H9 (cell line): ENCODE data around the gene HPS4. TPM values are rescaled to one million over a fixed set of nuclear protein-coding genes. Genes with fewer than 3 reads are reported as not detected.

Source experiments
- DNase-seq: peaks from one replicate; pipeline ENCODE4 v3.0.0-alpha.2; 2017
- H2AFZ ChIP-seq: one replicate; pipeline ENCODE4 v1.6.1; 2013; ENCODE audit warnings: mild to moderate bottlenecking, low read length, control low read depth, moderate library complexity
- H2AK5ac ChIP-seq: 2 replicates; pipeline ENCODE4 v1.6.1; 2013; ENCODE audit warnings: low read length, control low read depth, mixed read lengths; ENCODE audit not compliant: insufficient read length
- H2BK120ac ChIP-seq: one replicate; pipeline ENCODE4 v1.6.1; 2013; ENCODE audit warnings: low read depth, mild to moderate bottlenecking, low read length, control low read depth, inconsistent platforms; ENCODE audit not compliant: poor library complexity, severe bottlenecking
- H2BK12ac ChIP-seq: 2 replicates; pipeline ENCODE4 v1.6.1; 2013; ENCODE audit warnings: low read length, control low read depth, mixed read lengths, low read depth; ENCODE audit not compliant: insufficient read length
- H2BK15ac ChIP-seq: 2 replicates; pipeline ENCODE4 v1.6.1; 2013; ENCODE audit warnings: low read depth, low read length, control low read depth
- H2BK20ac ChIP-seq: one replicate; pipeline ENCODE4 v1.6.1; 2013; ENCODE audit warnings: low read depth, mild to moderate bottlenecking, low read length, control low read depth, inconsistent platforms; ENCODE audit not compliant: poor library complexity, severe bottlenecking
- H2BK5ac ChIP-seq: 2 replicates; pipeline ENCODE4 v1.6.1; 2013; ENCODE audit warnings: low read length, control low read depth, mixed read lengths; ENCODE audit not compliant: insufficient read length
- H3K14ac ChIP-seq: 2 replicates; pipeline ENCODE4 v1.6.1; 2013; ENCODE audit warnings: low read length, control low read depth; ENCODE audit not compliant: insufficient read depth
- H3K18ac ChIP-seq: 2 replicates; pipeline ENCODE4 v1.6.1; 2013; ENCODE audit warnings: low read depth, mild to moderate bottlenecking, mixed read lengths, low read length, control low read depth; ENCODE audit not compliant: insufficient read length
- H3K23ac ChIP-seq: 2 replicates; pipeline ENCODE4 v1.6.1; 2013; ENCODE audit warnings: low read length, control low read depth, mixed read lengths, low read depth; ENCODE audit not compliant: insufficient read length
- H3K23me2 ChIP-seq: 2 replicates; pipeline ENCODE4 v1.6.1; 2013; ENCODE audit warnings: low read depth, mild to moderate bottlenecking, mixed read lengths, low read length, control low read depth; ENCODE audit not compliant: insufficient read length, poor library complexity, severe bottlenecking
- H3K27ac ChIP-seq: 2 replicates; pipeline ENCODE4 v1.5.1; 2013; ENCODE audit warnings: low read length, control low read depth, mixed read lengths, low read depth; ENCODE audit not compliant: insufficient read length
- H3K27me3 ChIP-seq: 2 replicates; pipeline ENCODE4 v1.6.1; 2013; ENCODE audit warnings: low read length, control low read depth, inconsistent platforms; ENCODE audit not compliant: insufficient read depth
- H3K4ac ChIP-seq: 2 replicates; pipeline ENCODE4 v1.6.1; 2013; ENCODE audit warnings: low read depth, mild to moderate bottlenecking, control low read depth, inconsistent platforms, low read length, moderate library complexity
- H3K4me1 ChIP-seq: 2 replicates; pipeline ENCODE4 v1.6.1; 2013; ENCODE audit warnings: low read length, control low read depth, inconsistent platforms; ENCODE audit not compliant: insufficient read depth
- H3K4me2 ChIP-seq: 2 replicates; pipeline ENCODE4 v1.6.1; 2013; ENCODE audit warnings: low read length, control low read depth, mixed read lengths; ENCODE audit not compliant: insufficient read length, insufficient read depth
- H3K56ac ChIP-seq: 2 replicates; pipeline ENCODE4 v1.6.1; 2013; ENCODE audit warnings: low read depth, mild to moderate bottlenecking, mixed read lengths, low read length, control low read depth; ENCODE audit not compliant: insufficient read length
- H3K79me1 ChIP-seq: 2 replicates; pipeline ENCODE4 v1.6.1; 2013; ENCODE audit warnings: low read depth, mild to moderate bottlenecking, moderate library complexity, low read length, control low read depth, inconsistent platforms; ENCODE audit not compliant: insufficient read depth, poor library complexity, severe bottlenecking
- H3K79me2 ChIP-seq: 2 replicates; pipeline ENCODE4 v1.6.1; 2013; ENCODE audit warnings: low read length, control low read depth, inconsistent platforms; ENCODE audit not compliant: insufficient read depth
- H3K9ac ChIP-seq: 2 replicates; pipeline ENCODE4 v1.6.1; 2013; ENCODE audit warnings: low read length, control low read depth, mixed read lengths; ENCODE audit not compliant: insufficient read length; ENCODE audit errors: extremely low read depth
- H3K9me3 ChIP-seq: one replicate; pipeline ENCODE4 v1.6.1; 2013; ENCODE audit warnings: low read depth, low read length, inconsistent platforms; ENCODE audit not compliant: control insufficient read depth
- H3T11ph ChIP-seq: one replicate; pipeline ENCODE4 v1.6.1; 2013; ENCODE audit warnings: mild to moderate bottlenecking, low read length, control low read depth, inconsistent platforms
- H4K20me1 ChIP-seq: one replicate; pipeline ENCODE4 v1.6.1; 2013; ENCODE audit not compliant: control insufficient read depth, insufficient read length, insufficient read depth
- H4K5ac ChIP-seq: 2 replicates; pipeline ENCODE4 v1.6.1; 2013; ENCODE audit warnings: low read depth, mild to moderate bottlenecking, mixed read lengths, low read length, control low read depth; ENCODE audit not compliant: insufficient read length
- H4K8ac ChIP-seq: replicated peaks from 2 replicates; pipeline ENCODE4 v1.6.1; 2013; ENCODE audit warnings: low read length, control low read depth, mixed read lengths, low read depth; ENCODE audit not compliant: insufficient read length
- H4K91ac ChIP-seq: 2 replicates; pipeline ENCODE4 v1.6.1; 2013; ENCODE audit warnings: low read depth, mild to moderate bottlenecking, moderate library complexity, mixed read lengths, low read length, control low read depth; ENCODE audit not compliant: insufficient read length
- H3K27ac Mint-ChIP-seq, 3 experiments: 2 replicates in 2 of 3; 3 replicates in 1 of 3; pipeline ENCODE4 v1.8.0; 2020 to 2021; ENCODE audit warnings: mixed read lengths in 3 of 3, mild to moderate bottlenecking in 1 of 3, moderate library complexity in 1 of 3
- H3K27me3 Mint-ChIP-seq: 2 replicates; pipeline ENCODE4 v1.8.0; 2021; ENCODE audit warnings: low read depth, mild to moderate bottlenecking, moderate library complexity, mixed read lengths
- H3K36me3 Mint-ChIP-seq, 3 experiments: 2 replicates in 2 of 3; 3 replicates in 1 of 3; pipeline ENCODE4 v1.8.0; 2020 to 2021; ENCODE audit warnings: low read depth in 3 of 3, mixed read lengths in 3 of 3; ENCODE audit not compliant: insufficient read depth in 1 of 3
- H3K4me1 Mint-ChIP-seq, 2 experiments: 2 replicates each; pipeline ENCODE4 v1.8.0; 2020; ENCODE audit warnings: mixed read lengths in 2 of 2
- H3K4me3 Mint-ChIP-seq, 2 experiments: 2 replicates in 1 of 2; 3 replicates in 1 of 2; pipeline ENCODE4 v1.8.0; 2020 to 2021; ENCODE audit warnings: mild to moderate bottlenecking in 2 of 2, mixed read lengths in 2 of 2, moderate library complexity in 1 of 2
- H3K9me3 Mint-ChIP-seq, 2 experiments: 2 replicates in 1 of 2; 3 replicates in 1 of 2; pipeline ENCODE4 v1.8.0; 2020; ENCODE audit warnings: mild to moderate bottlenecking in 2 of 2, mixed read lengths in 2 of 2, moderate library complexity in 1 of 2
- WGBS: extraction: QIAGEN DNeasy Blood & Tissue Kit; methylation state at CpG from one replicate; pipeline ENCODE4 v1.1.7; 2013; ENCODE audit warnings: missing lambda C conversion rate, low lambda C conversion rate, mixed read lengths; ENCODE audit not compliant: insufficient read length; ENCODE audit errors: extremely low coverage; 5-methylcytosine and 5-hydroxymethylcytosine counted together
- total RNA-seq: library from RNA; stranded (reverse); gene quantifications from 2 replicates; pipeline ENCODE4 v1.2.1, GENCODE V29; 2021
- TF ChIP-seq, protein P1 (sequence below): fragments of 200-600 bp; sonication (generic); conservative IDR thresholded peaks from 3 replicates; pipeline ENCODE4 v1.8.0; 2021; ENCODE audit warnings: antibody characterized with exemption, mild to moderate bottlenecking

The HPS4 gene
- total RNA-seq, 1 experiment from 2014 or later: 26.2 TPM

GRCh38 chr22:26414347-26414746, 69.2 kb downstream of the HPS4 start:
- DNase-seq: no peak
- Histone ChIP-seq H3K23me2 (no peaks in the 10 kb centered on the region), H3K27me3 (no peaks in the 10 kb centered on the region; the same call in 1 of the 2 replicates), H4K5ac (no peak overlapping the region), H3K18ac (no peak overlapping the region), H3K9me3 (no peaks in the 10 kb centered on the region), H2BK120ac (no peak overlapping the region), H3K4me1 (0 out of 2 replicates have a peak, but pooled peaks cover 3% of the 10 kb centered on the region), H2AK5ac (no peak overlapping the region), H2BK20ac (no peak overlapping the region), H3K4me2 (no peak overlapping the region), H2BK12ac (no peak overlapping the region), H3K79me2 (no peaks in the 10 kb centered on the region), H3K14ac (no peak overlapping the region), H3K56ac (no peak overlapping the region), H3K9ac (no peak overlapping the region), H4K8ac (no peak overlapping the region), H3K23ac (no peak overlapping the region), H3T11ph (no peak overlapping the region), H2BK15ac (no peak overlapping the region), H3K27ac (no peak overlapping the region), H4K20me1 (no peaks in the 10 kb centered on the region), H2AFZ (no peak overlapping the region), H3K79me1 (no peaks in the 10 kb centered on the region), H4K91ac (no peak overlapping the region), H3K4ac (no peak overlapping the region), H2BK5ac (no peak overlapping the region)
- TF ChIP-seq, protein P1, sequence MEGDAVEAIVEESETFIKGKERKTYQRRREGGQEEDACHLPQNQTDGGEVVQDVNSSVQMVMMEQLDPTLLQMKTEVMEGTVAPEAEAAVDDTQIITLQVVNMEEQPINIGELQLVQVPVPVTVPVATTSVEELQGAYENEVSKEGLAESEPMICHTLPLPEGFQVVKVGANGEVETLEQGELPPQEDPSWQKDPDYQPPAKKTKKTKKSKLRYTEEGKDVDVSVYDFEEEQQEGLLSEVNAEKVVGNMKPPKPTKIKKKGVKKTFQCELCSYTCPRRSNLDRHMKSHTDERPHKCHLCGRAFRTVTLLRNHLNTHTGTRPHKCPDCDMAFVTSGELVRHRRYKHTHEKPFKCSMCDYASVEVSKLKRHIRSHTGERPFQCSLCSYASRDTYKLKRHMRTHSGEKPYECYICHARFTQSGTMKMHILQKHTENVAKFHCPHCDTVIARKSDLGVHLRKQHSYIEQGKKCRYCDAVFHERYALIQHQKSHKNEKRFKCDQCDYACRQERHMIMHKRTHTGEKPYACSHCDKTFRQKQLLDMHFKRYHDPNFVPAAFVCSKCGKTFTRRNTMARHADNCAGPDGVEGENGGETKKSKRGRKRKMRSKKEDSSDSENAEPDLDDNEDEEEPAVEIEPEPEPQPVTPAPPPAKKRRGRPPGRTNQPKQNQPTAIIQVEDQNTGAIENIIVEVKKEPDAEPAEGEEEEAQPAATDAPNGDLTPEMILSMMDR: no peak
- Mint-ChIP-seq H3K4me3 (no peak overlapping the region), H3K27me3 (peaks cover 6% of the 10 kb centered on the region), H3K27ac (no peak overlapping the region), H3K4me1 (peaks cover 15 to 16% of the 10 kb centered on the region in 2 experiments), H3K9me3 (no peaks in the 10 kb centered on the region), H3K36me3 (no peaks in the 10 kb centered on the region)
- WGBS: no CpG with 5 or more reads among the region's 4 CpGs
